WTC11 (cell line): ENCODE measurements around the gene RIC8A. TPM values are rescaled to one million over a fixed set of nuclear protein-coding genes. Genes with fewer than 3 reads are reported as not detected.

ENCODE experiments used
- ATAC-seq: fragments of 200-7000 bp; cut with Tn5 transposase; 2 replicates; pipeline ENCODE4 v1.10.0; 2021; ENCODE audit warnings: mild to moderate bottlenecking, moderate library complexity
- CTCF ChIA-PET: fragments of 300-600 bp; sonication (Branson Sonifier 250); formaldehyde crosslinking; loops from one replicate; lab custom pipeline; 2021; ENCODE audit warnings: antibody characterized with exemption; lab: Charles Lee
- POLR2A ChIA-PET: fragments of 350-600 bp; sonication (Branson Sonifier 250); formaldehyde crosslinking; loops from one replicate; lab custom pipeline; 2021; ENCODE audit warnings: antibody characterized with exemption; lab: Charles Lee
- DNase-seq: peaks from one replicate; pipeline ENCODE4 v3.0.0; 2021; ENCODE audit warnings: low spot score
- H3K27ac Mint-ChIP-seq: 2 replicates; pipeline ENCODE4 v1.8.0; 2021; ENCODE audit warnings: mixed read lengths
- H3K27me3 Mint-ChIP-seq: 2 replicates; pipeline ENCODE4 v1.8.0; 2021; ENCODE audit warnings: low read depth, mild to moderate bottlenecking, moderate library complexity, mixed read lengths
- H3K36me3 Mint-ChIP-seq: 2 replicates; pipeline ENCODE4 v1.8.0; 2021; ENCODE audit warnings: mixed read lengths
- H3K4me1 Mint-ChIP-seq: 2 replicates; pipeline ENCODE4 v1.8.0; 2022; ENCODE audit warnings: mixed read lengths
- H3K4me3 Mint-ChIP-seq: 2 replicates; pipeline ENCODE4 v1.8.0; 2021; ENCODE audit warnings: mild to moderate bottlenecking, moderate library complexity, mixed read lengths
- H3K9me3 Mint-ChIP-seq: 2 replicates; pipeline ENCODE4 v1.8.0; 2021; ENCODE audit warnings: mixed read lengths
- ATF1 ChIP-seq: sonication (generic); formaldehyde crosslinking; IDR thresholded peaks from 2 replicates; pipeline ENCODE4 v1.8.1; 2023; ENCODE audit warnings: mild to moderate bottlenecking, moderate library complexity, missing genetic modification reagents
- FOXK1 ChIP-seq: sonication (generic); formaldehyde crosslinking; IDR thresholded peaks from 2 replicates; pipeline ENCODE4 v1.8.0; 2022; ENCODE audit warnings: mild to moderate bottlenecking, moderate library complexity, missing genetic modification reagents
- GABPB1 ChIP-seq: sonication (generic); formaldehyde crosslinking; IDR thresholded peaks from 2 replicates; pipeline ENCODE4 v1.8.1; 2023; ENCODE audit warnings: mild to moderate bottlenecking, missing genetic modification reagents
- KAT7 ChIP-seq: sonication (generic); formaldehyde crosslinking; IDR thresholded peaks from 2 replicates; pipeline ENCODE4 v1.8.1; 2023; ENCODE audit warnings: missing genetic modification reagents, mild to moderate bottlenecking, borderline replicate concordance
- MYBL2 ChIP-seq: sonication (generic); formaldehyde crosslinking; IDR thresholded peaks from 2 replicates; pipeline ENCODE4 v1.8.1; 2023; ENCODE audit warnings: mild to moderate bottlenecking, moderate library complexity, missing genetic modification reagents
- NFYB ChIP-seq: sonication (generic); formaldehyde crosslinking; conservative IDR thresholded peaks from 2 replicates; pipeline ENCODE4 v1.8.0; 2022; ENCODE audit warnings: low read depth, missing genetic modification reagents
- NR1H2 ChIP-seq: sonication (generic); formaldehyde crosslinking; IDR thresholded peaks from 2 replicates; pipeline ENCODE4 v1.9.0; 2021; ENCODE audit warnings: mild to moderate bottlenecking, moderate library complexity, missing genetic modification reagents
- NR2C2 ChIP-seq: sonication (generic); formaldehyde crosslinking; IDR thresholded peaks from 2 replicates; pipeline ENCODE4 v1.8.0; 2022; ENCODE audit warnings: mild to moderate bottlenecking, missing genetic modification reagents
- OVOL2 ChIP-seq: fragments of 250-450 bp; sonication (Bioruptor Pico); IDR thresholded peaks from 2 replicates; pipeline ENCODE4 v1.9.0; 2021; ENCODE audit warnings: mild to moderate bottlenecking, borderline replicate concordance
- RELA ChIP-seq: sonication (generic); formaldehyde crosslinking; IDR thresholded peaks from 2 replicates; pipeline ENCODE4 v1.8.1; 2022; ENCODE audit warnings: missing genetic modification reagents, mild to moderate bottlenecking, borderline replicate concordance
- SP1 ChIP-seq: sonication (generic); formaldehyde crosslinking; conservative IDR thresholded peaks from 2 replicates; pipeline ENCODE4 v1.8.1; 2022; ENCODE audit warnings: missing genetic modification reagents
- STAT6 ChIP-seq: sonication (generic); formaldehyde crosslinking; conservative IDR thresholded peaks from 2 replicates; pipeline ENCODE4 v1.8.1; 2023; ENCODE audit warnings: mild to moderate bottlenecking, low read depth, missing genetic modification reagents, moderate library complexity
- TEAD1 ChIP-seq: sonication (generic); formaldehyde crosslinking; IDR thresholded peaks from 2 replicates; pipeline ENCODE4 v1.8.0; 2022; ENCODE audit warnings: mild to moderate bottlenecking, missing genetic modification reagents
- TP53 ChIP-seq: sonication (generic); formaldehyde crosslinking; IDR thresholded peaks from 2 replicates; pipeline ENCODE4 v1.8.1; 2023; ENCODE audit warnings: mild to moderate bottlenecking, missing genetic modification reagents
- ZMAT4 ChIP-seq: fragments of 250-450 bp; sonication (Bioruptor Pico); IDR thresholded peaks from 2 replicates; pipeline ENCODE4 v1.9.0; 2021; ENCODE audit warnings: mild to moderate bottlenecking
- ZNF138 ChIP-seq: sonication (generic); formaldehyde crosslinking; conservative IDR thresholded peaks from 2 replicates; pipeline ENCODE4 v1.8.1; 2022; ENCODE audit warnings: mild to moderate bottlenecking, moderate library complexity, missing genetic modification reagents
- ZNF317 ChIP-seq: sonication (generic); formaldehyde crosslinking; IDR thresholded peaks from 2 replicates; pipeline ENCODE4 v1.8.1; 2023; ENCODE audit warnings: low read depth, mild to moderate bottlenecking, moderate library complexity, missing genetic modification reagents, borderline replicate concordance
- ZNF416 ChIP-seq: fragments of 250-450 bp; sonication (Bioruptor Pico); IDR thresholded peaks from 2 replicates; pipeline ENCODE4 v1.9.0; 2021; ENCODE audit warnings: mild to moderate bottlenecking, inconsistent platforms
- ZNF671 ChIP-seq: fragments of 250-450 bp; sonication (Bioruptor Pico); IDR thresholded peaks from 2 replicates; pipeline ENCODE4 v1.8.0; 2021; ENCODE audit warnings: mild to moderate bottlenecking
- total RNA-seq: library from RNA; stranded (reverse); gene quantifications from 3 replicates; pipeline ENCODE4 v1.2.3, GENCODE V29; 2021

RIC8A gene
- total RNA-seq, 1 experiment from 2014 or later: 68.3 TPM

GRCh38 chr11:200224-201003 is 7.1 kb upstream of the RIC8A start:
- Mint-ChIP-seq H3K4me3 (no peak overlapping the region), H3K27me3 (peaks cover 2% of the 10 kb centered on the region; the same call in 1 of the 2 replicates), H3K27ac (no peak overlapping the region; the same call in 1 of the 2 replicates), H3K9me3 (no peaks in the 10 kb centered on the region), H3K36me3 (peaks cover 8% of the 10 kb centered on the region), H3K4me1 (no peaks in the 10 kb centered on the region)
- POLR2A ChIA-PET: no interaction called here
- TF ChIP-seq ZNF671 (CRISPR knock-in tag) (no peak), SP1 (CRISPR knock-in tag) (no peak), GABPB1 (no peak)
- CTCF ChIA-PET: interaction anchor here (0.6 to 1.6 kb wide), 5 partner anchors 34 to 207 kb away, joined by 3 to 5 read pairs (median 4); no protein-coding TSS in a partner anchor
- DNase-seq: no peak
- ATAC-seq: peak; percentile 37

GRCh38 chr11:201966-202365 is 5.5 kb upstream of the RIC8A start:
- TF ChIP-seq OVOL2 (CRISPR knock-in tag) (no peak), ZNF138 (no peak), ATF1 (CRISPR knock-in tag) (no peak), NR2C2 (no peak)
- Mint-ChIP-seq H3K9me3 (no peaks in the 10 kb centered on the region), H3K27me3 (peaks cover 2% of the 10 kb centered on the region; the same call in 1 of the 2 replicates), H3K27ac (0 out of 2 replicates have a peak overlapping the region, but pooled peaks have one; percentile 11), H3K36me3 (peaks cover 9% of the 10 kb centered on the region), H3K4me3 (no peak overlapping the region), H3K4me1 (peaks cover 4% of the 10 kb centered on the region; the same call in 1 of the 2 replicates)
- DNase-seq (peak; percentile 6), ATAC-seq (no peak)
- POLR2A ChIA-PET: no interaction called here
- CTCF ChIA-PET: no interaction called here

GRCh38 chr11:202490-202889 is 5.0 kb upstream of the RIC8A start:
- ChIA-PET CTCF (no interaction called here), POLR2A (no interaction called here)
- 0 out of 2 replicates have a peak overlapping the region, but pooled peaks have one; percentile 11 for H3K27ac Mint-ChIP-seq
- H3K4me3 Mint-ChIP-seq: no peak overlapping the region
- no peak for DNase-seq
- no peak for ATAC-seq
- H3K27me3 Mint-ChIP-seq: peaks cover 2% of the 10 kb centered on the region; the same call in 1 of the 2 replicates
- TF ChIP-seq NFYB (CRISPR knock-in tag) (no peak), MYBL2 (CRISPR knock-in tag) (no peak)
- TF ChIP-seq, all 79 proteins: peak for 0
- Mint-ChIP-seq H3K9me3 (no peaks in the 10 kb centered on the region), H3K36me3 (peaks cover 10% of the 10 kb centered on the region), H3K4me1 (peaks cover 4% of the 10 kb centered on the region; the same call in 1 of the 2 replicates)

GRCh38 chr11:203056-203944 is 4.2 kb upstream of the RIC8A start:
- Mint-ChIP-seq H3K36me3 (peaks cover 13% of the 10 kb centered on the region), H3K4me3 (no peak overlapping the region), H3K4me1 (peaks cover 4% of the 10 kb centered on the region; the same call in 1 of the 2 replicates), H3K9me3 (no peaks in the 10 kb centered on the region), H3K27me3 (no peaks in the 10 kb centered on the region), H3K27ac (no peak overlapping the region)
- no peak for ATAC-seq
- ChIA-PET POLR2A (no interaction called here), CTCF (no interaction called here)
- no peak for DNase-seq
- TF ChIP-seq FOXK1 (CRISPR knock-in tag) (no peak), RELA (no peak), NFYB (CRISPR knock-in tag) (no peak), KAT7 (CRISPR knock-in tag) (no peak), NR1H2 (CRISPR knock-in tag) (no peak), NR2C2 (no peak), TP53 (no peak), STAT6 (CRISPR knock-in tag) (no peak), ZMAT4 (CRISPR knock-in tag) (no peak), ZNF416 (CRISPR knock-in tag) (no peak), ZNF317 (CRISPR knock-in tag) (no peak), TEAD1 (CRISPR knock-in tag) (no peak)
